ENCODE results near the gene ARFGEF2.

DNA sequence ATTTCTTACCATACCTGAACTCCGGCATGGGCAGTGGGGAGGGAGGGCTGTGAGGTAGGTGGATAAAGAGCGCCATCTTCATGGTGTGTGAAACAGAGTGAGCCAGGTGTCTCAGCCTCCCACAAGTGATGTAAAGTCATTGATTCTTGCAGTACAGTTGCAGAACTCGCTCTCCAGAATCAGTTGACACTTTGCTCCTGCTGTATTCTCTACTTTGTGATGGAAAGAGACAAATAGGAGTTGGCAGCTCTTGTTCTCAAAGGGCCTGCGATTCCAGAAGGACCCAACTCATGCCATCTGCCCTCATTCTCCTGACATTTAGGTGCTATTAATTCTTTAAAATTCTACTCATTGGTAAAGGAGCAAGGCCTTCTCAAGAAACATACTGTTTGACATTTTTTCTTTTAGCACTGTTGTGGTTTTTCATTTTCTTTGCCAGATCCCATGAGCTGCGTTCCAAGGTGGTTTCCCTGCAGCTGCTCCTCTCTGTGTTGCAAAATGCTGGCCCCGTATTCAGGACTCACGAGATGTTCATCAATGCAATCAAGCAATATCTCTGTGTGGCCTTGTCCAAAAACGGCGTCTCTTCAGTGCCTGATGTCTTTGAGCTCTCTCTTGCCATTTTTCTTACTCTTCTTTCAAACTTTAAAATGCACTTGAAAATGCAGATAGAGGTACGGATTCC lies 49.3 kb downstream of the ARFGEF2 start:
- TF ChIP-seq, protein P1, sequence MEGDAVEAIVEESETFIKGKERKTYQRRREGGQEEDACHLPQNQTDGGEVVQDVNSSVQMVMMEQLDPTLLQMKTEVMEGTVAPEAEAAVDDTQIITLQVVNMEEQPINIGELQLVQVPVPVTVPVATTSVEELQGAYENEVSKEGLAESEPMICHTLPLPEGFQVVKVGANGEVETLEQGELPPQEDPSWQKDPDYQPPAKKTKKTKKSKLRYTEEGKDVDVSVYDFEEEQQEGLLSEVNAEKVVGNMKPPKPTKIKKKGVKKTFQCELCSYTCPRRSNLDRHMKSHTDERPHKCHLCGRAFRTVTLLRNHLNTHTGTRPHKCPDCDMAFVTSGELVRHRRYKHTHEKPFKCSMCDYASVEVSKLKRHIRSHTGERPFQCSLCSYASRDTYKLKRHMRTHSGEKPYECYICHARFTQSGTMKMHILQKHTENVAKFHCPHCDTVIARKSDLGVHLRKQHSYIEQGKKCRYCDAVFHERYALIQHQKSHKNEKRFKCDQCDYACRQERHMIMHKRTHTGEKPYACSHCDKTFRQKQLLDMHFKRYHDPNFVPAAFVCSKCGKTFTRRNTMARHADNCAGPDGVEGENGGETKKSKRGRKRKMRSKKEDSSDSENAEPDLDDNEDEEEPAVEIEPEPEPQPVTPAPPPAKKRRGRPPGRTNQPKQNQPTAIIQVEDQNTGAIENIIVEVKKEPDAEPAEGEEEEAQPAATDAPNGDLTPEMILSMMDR (IDR thresholded peaks at IDR 0.05; ENCODE audit: low read depth, low read length), result no peak; the same call in 1 of the 2 replicates
- no peak for TF ChIP-seq EZH2phosphoT487 (IDR thresholded peaks at IDR 0.05; ENCODE audit: low read depth)
